CD4-positive, alpha-beta T cell treated with Interleukin-17A for 4 hours (primary cell): ENCODE data around the gene OR2G6.
A peak's percentile ranks its signal among the peaks of the same experiment; 100 is the strongest.
"Not testable (repeated sequence)": the region's sequence is repeated elsewhere in the genome, so short reads cannot be mapped to it uniquely, and the experiment has no call there.

Experiments used
- DNase-seq: peaks from one replicate; pipeline ENCODE4 v3.0.0-alpha.2; 2020; ENCODE audit warnings: mixed read lengths

Gene OR2G6

GRCh38 chr1:248507773-248508172 is at the start of gene OR2G6:
Gene OR2G6, plus strand, starts transcription at chr1:248508073. Its CDS starts 13,574 bp downstream, at chr1:248521647.
- DNase-seq, result not testable (repeated sequence)

GRCh38 chr1:248459117-248459516 is 48.8 kb upstream of the OR2G6 start:
- DNase-seq, result not testable (repeated sequence)

- no peak for DNase-seq
Observed at GRCh38 chr1:248471154-248471553, 36.7 kb upstream of the OR2G6 start.

GRCh38 chr1:248472111-248472510 is 35.8 kb upstream of the OR2G6 start:
- not testable (repeated sequence) for DNase-seq

- DNase-seq, result not testable (repeated sequence)
Observed at GRCh38 chr1:248473051-248473450, 34.8 kb upstream of the OR2G6 start, which contains the start of gene OR2T3. Gene OR2T3, plus strand, starts transcription at chr1:248473351. Its CDS starts 0 bp downstream, at chr1:248473351.

GRCh38 chr1:248475660-248476059 is 32.2 kb upstream of the OR2G6 start:
- not testable (repeated sequence) for DNase-seq

- DNase-seq, result peak; percentile 19
Observed at GRCh38 chr1:248481686-248482579, 25.9 kb upstream of the OR2G6 start.

GRCh38 chr1:248488289-248488688 is 19.6 kb upstream of the OR2G6 start, which contains the start of gene OR2T5:
Gene OR2T5, plus strand, starts transcription at chr1:248488589. Its CDS starts 0 bp downstream, at chr1:248488589.
- DNase-seq, result not testable (repeated sequence)

- not testable (repeated sequence) for DNase-seq
Observed at GRCh38 chr1:248496661-248497060, 11.2 kb upstream of the OR2G6 start.

GRCh38 chr1:248500305-248501035 is 7.4 kb upstream of the OR2G6 start:
- not testable (repeated sequence) for DNase-seq

GRCh38 chr1:248510217-248510616 is 2.3 kb downstream of the OR2G6 start:
- not testable (repeated sequence) for DNase-seq

- DNase-seq, result no peak
Observed at GRCh38 chr1:248521856-248522255, 14.0 kb downstream of the OR2G6 start.

GRCh38 chr1:248537449-248537848 is 29.6 kb downstream of the OR2G6 start:
- not testable (repeated sequence) for DNase-seq

GRCh38 chr1:248547383-248547782 is 39.5 kb downstream of the OR2G6 start:
- not testable (repeated sequence) for DNase-seq

GRCh38 chr1:248551027-248551426 is 43.2 kb downstream of the OR2G6 start:
- DNase-seq, result not testable (repeated sequence)

GRCh38 chr1:248562672-248563071 is 54.8 kb downstream of the OR2G6 start, which contains the start of gene OR2T29:
Gene OR2T29, minus strand, starts transcription at chr1:248562772. Its CDS starts 3,281 bp downstream, at chr1:248559491.
- not testable (repeated sequence) for DNase-seq

- peak; percentile 2 for DNase-seq
Observed at GRCh38 chr1:248565530-248566373, 57.9 kb downstream of the OR2G6 start.

- not testable (repeated sequence) for DNase-seq
Observed at GRCh38 chr1:248569049-248569448, 61.2 kb downstream of the OR2G6 start.

- not testable (repeated sequence) for DNase-seq
Observed at GRCh38 chr1:248570811-248571210, 62.9 kb downstream of the OR2G6 start.

GRCh38 chr1:248572049-248572448 is 64.2 kb downstream of the OR2G6 start:
- DNase-seq, result not testable (repeated sequence)

GRCh38 chr1:248573856-248574255 is 66.0 kb downstream of the OR2G6 start:
- DNase-seq, result not testable (repeated sequence)

GRCh38 chr1:248574657-248575056 is 66.8 kb downstream of the OR2G6 start, which contains the start of gene OR2T34:
Gene OR2T34, minus strand, starts transcription at chr1:248574757. Its CDS starts 0 bp downstream, at chr1:248574757.
- DNase-seq, result not testable (repeated sequence)
